A549 treated with AZD9567 at 1 μM for 4 hours (cell line): ENCODE measurements around the gene ARHGAP10. TPM values are rescaled to one million over a fixed set of nuclear protein-coding genes. Genes with fewer than 3 reads are reported as not detected.

ENCODE experiments used
- total RNA-seq: library from RNA; stranded (reverse); fragments of 200-300 nt; extraction: Qiagen RNA extraction; gene quantifications from 5 replicates; pipeline ENCODE4 v1.2.3, GENCODE V29; 2022; ENCODE audit not compliant: insufficient read depth

The ARHGAP10 gene
- 13.3 to 20.8 TPM (median 14.1 TPM) in 5 replicates for total RNA-seq

GRCh38 chr4:147731580-147732517 is at the start of gene ARHGAP10:
ARHGAP10 (plus strand) TSS chr4:147732088; CDS start chr4:147732302, 214 bp downstream.

GRCh38 chr4:147683717-147684700 is 47.9 kb upstream of the ARHGAP10 start, which contains the start of gene PRMT9:
PRMT9 (minus strand) TSS chr4:147684163; CDS start chr4:147683987, 176 bp downstream.

Other genes starting within 250 kb of the ARHGAP10 start
- 21.7 to 28.5 TPM (median 22.0 TPM) in 5 replicates for gene TMEM184C, start 114.7 kb upstream of the ARHGAP10 start, total RNA-seq
- 2.7 to 5.4 TPM (median 3.0 TPM) in 5 replicates for gene PRMT9, start 47.9 kb upstream of the ARHGAP10 start, total RNA-seq